SW480 (cell line): Measurements from ENCODE around the gene KCNA5.

ENCODE experiments used
- DNase-seq: peaks from one replicate; pipeline ENCODE4 v3.0.0-alpha.2; 2016; ENCODE audit warnings: low spot score

Gene KCNA5

DNA sequence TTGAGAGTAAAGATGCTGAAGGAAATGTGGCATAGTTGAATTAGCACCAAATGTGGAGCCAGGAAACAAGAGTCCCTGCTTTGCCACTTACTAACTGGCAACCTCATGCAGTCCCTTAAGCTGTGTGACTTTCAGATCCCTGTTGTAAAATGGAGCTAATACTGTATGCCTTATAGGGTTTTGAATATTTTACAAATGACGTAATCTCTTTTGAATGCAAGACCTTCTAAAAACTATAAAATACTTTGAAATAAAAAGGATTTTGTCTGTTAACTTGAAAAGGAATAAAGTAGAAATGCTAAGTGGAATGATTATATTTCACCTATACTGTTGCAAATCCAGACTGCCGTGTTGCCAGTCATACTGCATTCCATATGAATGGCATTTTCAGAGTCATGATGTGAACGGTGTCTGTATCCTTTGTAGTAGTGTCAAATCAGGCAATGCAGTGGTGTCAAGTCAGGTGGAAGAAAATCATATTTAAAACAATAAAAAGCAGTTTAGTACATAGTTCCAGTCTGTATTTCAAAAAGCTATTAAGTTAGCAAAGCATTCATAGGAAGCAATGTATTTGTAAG is 21.3 kb downstream of the KCNA5 start:
- DNase-seq = no peak

DNA sequence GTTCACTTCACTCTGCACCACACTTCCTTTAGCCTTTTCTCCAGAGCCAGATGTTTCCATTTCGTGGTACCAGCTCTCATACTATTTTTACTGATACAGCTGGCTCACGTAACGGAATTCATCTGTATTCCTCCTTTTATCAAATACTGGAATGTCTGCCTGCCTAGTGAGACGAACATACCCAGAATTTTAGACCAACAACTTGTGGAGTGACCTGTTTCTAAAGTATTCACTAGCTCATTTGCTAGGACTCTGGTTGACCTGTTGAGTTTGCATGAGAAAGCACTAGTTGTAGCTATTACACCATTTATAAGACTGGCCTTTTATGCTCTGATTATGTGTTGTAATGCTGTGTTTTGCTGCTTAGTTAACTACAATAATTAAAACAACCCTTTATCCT is 22.6 kb downstream of the KCNA5 start:
- no peak for DNase-seq

DNA sequence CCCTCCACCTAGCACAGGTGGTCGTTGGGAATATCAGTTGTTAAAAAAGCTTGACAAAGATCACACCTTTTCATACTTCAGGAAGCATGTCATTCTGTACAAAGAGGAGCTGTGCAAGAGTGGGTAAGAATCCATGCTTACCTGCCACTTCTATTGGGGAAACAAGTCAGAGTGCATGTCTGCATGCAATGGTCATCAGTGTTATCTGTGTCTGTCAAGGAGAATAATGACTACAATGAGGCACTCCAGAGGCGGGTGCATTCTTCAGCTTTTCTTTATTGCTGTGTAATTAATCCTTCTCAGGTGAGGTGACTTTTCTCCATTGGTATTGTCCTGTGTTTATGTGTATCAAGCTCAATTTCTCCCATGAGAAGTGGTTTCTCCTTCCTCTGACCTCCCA is 24.4 kb downstream of the KCNA5 start:
- DNase-seq = no peak

DNA sequence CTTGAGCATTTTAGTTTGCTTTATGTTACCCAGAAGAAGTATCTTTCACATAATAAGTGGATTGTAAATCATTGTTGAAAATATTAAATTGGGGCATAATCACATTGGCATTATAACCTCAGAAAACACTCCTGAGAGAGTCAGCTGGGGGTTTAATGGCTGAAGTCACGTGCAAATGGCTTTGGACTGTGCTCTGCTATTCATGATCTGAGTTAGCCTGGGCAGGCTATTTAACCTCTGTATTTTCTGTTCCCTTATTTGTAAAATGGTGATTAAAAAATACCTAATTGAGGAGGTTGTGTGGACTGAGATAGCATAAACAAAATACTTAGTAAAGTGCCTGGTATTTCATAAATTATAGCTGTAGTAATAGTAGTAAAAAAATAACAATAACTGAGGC is 24.9 kb downstream of the KCNA5 start:
- no peak for DNase-seq

DNA sequence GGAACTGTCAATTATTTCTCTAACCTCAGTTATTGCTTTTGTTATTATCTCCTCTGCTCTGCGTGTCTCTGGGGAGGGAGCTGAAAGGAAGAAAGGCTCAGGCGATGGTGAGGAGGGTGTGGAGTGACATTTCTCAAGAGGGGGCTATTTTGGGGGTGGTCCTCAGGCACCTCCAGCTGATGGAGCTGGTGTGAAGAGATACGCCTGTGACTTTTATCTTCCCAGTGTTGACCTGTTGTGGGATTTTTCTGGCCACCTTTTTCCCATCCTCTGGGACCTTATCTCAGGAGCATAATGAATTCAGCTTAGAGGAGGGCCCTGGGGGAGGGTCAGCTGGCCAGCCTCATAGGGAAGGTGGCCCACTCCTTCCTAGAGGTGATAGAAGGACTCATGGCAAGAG is 26.4 kb downstream of the KCNA5 start:
- no peak for DNase-seq

DNA sequence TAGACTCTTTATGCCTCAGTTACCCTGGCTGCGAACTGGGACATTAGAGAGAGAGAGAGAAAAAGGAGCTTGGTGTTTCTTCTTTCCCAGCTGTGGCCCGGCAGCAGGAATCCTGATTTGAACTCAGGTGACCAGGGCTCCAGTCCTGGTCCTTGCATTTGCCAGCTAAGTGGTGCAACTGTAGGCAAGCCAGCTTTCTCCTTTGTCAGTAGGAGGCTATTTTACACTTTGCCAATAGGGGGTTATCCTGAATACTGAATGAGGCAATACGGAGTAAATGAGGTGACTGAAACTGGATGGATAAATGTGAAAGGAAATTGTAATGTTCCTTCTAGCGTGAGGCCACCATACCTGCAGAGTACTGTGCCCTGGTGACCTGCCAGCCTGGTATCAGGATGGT is 27.8 kb downstream of the KCNA5 start:
- no peak for DNase-seq

DNA sequence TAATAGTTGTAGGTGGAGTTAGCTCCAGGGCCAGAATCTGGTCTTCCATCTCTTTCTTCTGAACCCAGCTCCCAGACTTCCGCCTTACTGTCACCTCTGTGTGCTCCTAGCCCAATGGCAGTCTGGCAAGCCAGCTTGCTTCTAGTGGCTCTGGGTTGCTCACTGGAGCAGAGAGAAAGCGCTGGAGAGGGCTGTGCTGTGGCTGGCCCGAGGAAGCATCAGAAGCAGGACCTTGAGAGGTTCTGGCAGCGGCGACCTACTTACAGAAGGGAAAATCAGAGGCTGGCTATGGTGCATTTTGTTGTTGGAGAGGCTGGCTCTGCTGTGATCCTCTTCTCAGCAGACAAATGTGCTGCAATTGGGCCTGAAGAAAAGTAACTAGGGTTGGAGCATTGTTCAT is 28.6 kb downstream of the KCNA5 start:
- no peak for DNase-seq

DNA sequence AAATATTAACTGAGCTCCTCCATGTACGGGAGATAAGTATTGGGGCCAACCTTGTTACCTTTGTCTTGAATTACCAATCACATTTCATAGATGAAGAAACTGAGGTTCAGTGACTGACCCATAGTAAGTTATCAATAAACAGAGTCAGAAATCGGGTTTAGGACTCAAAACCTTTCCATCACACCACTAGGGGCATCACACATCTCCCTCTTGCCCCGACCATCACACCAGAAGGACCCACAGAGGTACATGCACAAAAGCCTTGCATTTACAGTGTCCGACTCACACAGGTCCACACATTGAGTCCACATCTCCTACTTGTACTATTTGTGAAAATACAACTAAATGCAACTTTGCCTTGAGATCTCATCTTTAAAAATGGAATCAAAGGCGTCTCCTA is 29.4 kb downstream of the KCNA5 start:
- no peak for DNase-seq

DNA sequence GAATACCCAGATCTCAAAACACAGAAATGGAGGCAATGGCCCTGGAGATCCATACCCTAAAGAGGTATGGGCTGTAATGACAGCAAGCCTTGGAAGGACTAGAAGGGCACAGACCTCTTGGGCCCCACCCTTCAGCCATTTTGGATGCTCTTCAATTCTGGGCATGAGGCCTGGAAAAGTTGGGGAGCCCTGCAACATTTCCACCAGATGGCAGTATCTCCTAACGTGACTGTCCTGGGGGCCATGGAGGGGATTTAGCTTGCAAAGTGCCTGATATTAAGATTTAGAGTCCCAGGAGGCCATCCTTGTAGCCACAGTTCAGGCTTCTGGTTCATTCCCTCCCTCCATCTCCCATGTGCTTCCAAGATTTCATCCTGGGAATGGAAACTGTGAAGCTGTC is 30.2 kb downstream of the KCNA5 start:
- DNase-seq = peak; percentile 27

DNA sequence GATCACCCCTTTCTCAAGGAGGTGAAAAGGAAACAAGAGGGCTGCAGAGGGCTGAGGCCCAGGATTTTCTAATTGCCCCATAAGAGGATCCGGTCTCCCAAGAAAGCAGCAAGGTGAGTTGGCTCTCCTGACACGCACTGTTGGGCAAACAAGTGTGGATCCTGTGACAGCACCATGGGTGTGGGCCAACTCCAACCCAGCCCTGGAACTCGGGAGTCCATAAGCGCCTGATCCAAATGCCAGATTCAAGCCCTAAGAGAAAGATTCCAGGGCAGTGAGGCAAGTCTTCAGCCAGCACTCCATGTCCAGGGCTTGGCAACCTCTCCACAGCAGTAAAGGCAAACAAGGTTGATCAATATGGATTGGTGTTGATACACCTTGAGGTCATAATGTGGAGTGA is 33.1 kb downstream of the KCNA5 start:
- DNase-seq = no peak

DNA sequence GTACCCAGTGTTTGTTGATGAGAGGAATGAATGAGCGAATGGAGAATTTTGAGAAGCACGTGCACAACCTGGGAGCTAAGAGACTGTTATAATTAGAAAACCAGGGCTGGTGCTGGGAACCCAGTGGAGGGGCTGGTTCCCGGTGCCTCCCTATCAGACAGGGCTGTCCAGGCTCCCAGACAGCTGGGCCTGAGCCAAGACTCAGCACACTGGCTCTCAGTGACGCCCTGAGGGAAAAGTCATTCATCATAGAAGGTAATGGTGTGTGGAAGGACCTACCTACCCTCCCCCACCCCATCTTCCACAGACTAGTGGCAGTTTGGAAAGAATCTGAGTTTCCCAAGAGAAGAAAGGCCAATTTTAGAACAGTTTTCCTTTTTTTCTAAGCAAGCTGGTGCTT is 34.7 kb downstream of the KCNA5 start:
- no peak for DNase-seq

DNA sequence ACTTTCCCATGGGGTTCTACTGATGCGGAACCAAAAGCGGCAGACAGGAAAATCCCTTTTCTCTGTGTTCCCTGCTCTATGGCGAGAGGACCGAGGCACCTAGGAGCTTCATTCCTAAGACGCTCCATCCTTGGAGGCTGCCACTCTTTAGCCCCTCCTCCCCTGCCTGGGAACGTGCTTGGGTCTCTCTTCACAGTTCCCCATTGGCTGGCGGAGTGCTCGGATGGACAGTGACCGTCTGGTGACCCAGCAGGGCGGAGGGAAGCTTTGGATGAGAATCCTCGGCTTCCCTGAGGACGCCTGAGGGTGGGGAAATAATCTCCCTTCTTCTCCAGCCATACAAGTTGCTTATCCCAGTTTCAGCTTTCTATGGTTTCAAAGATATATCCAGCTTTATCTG is 37.3 kb downstream of the KCNA5 start:
- no peak for DNase-seq

DNA sequence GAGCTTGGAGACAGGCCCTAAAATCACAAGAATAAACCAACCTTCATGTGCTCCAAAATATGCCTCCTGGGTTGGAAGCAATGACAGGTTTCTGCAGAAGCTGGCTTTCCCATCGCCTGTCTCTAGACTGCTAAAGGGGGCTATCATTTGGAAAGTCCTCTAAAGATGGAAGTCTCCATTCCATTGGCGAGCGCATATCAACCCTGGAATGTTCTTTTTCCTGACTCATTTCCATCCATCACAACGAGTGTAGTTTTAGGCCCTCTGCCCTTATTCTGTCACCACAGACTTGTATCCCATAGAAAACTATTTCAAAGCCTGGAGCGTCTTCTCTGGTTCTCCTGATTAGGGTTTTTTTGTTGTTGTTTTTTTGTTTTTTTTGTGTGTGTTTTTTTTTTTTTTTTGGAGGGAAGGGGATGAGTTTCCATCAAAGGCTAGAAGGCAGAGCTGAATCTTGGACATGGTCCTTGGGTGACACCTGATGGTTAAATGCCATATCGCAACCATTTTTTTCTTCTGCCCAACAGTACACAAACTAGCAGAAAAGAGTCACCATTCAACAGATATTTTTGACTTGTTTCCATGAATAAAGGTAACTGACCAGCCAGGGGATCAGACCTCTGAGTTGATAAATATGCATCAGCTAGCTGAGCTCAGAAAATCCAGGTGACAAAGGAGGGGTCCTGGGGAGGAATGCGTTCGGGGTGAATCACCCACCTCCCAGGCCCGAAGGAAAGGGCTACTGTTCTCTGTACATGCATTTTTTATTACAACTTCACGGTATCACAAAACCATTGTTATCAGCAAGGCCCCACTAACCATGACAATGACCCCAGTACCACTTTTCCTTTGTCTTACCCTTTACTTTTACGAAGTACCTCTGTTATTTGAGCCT is 40.5 kb downstream of the KCNA5 start:
- peak; percentile 61 for DNase-seq

DNA sequence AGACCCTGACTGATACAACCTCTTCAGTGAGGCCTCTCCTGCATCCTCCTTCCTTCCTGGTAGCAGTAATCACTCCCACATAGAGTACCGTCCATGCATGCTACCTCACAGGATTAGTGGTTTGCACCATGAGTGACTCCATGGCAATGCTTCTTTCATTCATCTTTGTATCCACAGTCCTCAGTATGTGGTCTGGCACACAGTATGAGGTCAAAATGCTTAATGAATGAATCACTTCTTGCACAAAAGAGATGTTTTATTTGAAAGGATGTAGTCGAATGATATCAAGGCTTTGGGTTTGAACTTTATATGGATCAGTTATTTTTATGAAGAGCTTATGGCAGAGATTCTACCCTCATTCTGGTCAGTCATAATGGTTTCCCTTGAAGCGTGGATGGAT is 42.2 kb downstream of the KCNA5 start:
- peak; percentile 89 for DNase-seq

DNA sequence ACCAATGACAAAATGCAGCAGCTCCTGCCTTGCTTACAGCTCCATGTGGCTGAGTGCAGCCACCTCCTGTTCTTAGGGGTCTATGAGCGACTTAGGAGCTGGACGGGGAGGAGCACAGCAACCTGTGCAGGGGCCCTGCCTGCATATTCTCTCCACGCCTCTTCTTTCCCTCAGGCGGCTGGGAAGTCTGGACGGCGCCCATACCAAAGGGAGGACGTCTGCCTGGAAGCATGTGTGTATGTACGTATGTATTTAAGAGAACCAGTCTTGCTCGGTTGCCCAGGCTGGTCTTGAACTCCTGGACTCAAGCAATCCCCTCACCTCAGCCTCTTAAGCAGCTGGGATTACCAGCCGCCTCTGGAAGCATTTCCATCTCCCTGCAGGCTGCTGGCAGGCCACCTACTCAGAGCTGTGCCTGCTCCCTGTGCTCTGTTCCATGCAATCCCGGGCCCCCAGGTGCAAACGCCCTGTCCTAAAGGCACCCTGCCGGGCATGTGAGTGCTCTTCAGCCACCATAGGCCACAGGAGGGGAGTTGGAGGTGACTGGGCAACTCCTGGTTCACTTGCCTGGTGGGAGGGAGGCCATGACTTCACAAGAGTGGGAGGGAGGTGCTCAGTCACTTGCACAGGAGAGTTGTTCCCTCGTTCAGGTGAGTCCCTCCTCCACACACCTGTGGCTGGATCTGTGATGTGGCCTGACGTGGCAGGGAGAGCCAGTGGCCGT is 44.3 kb downstream of the KCNA5 start:
- no peak for DNase-seq

DNA sequence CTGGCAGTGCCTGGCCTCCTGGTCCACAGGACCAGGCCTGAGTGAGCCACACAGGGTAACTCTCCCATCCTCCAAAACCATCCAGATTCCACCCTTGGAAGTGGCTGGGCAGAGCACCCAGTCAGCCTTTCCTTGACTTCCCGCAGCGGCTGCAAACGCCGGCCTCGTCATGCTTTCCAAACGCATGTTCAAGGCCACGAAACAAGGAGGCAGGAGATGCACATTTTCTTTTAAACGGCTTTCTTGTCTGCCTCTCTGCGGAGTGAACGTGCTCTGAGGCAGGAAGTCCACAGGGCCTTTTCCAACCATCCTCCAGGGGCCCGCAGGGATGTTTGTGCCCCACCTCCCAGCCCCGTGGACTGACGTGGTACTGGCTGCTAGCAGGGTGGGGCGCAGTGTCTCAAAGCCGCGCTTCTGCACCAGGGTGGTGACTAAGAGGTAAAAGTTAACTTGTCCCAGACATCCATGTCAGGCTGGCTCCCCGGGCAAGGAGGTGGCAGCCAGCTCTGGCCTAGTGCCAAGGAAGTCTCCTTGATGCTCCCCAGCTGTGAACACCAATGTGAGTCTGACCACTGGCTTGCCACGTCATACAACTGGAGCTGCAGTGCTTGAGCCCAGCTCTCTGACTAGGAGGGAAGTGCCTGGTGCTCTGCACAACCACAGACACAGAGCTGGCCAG is 45.0 kb downstream of the KCNA5 start:
- no peak for DNase-seq

DNA sequence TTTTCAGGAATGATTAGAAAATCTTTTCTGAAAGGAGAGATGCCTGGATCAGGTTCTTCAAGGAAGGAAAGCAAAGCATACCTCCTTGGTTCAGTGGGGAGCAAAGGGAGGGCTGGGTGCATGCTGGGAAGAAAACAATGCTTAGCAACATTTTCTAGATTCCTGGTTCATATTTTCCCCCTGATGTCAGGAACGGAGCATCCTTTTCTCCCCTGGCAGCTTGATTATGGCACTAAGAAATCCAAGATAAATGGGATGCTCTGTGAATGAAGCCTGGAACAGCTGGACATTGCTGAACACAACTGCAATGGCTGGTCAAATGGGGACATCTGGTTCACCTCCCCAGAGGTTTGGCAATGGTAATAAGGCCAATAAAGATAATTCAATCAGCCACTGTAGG is 50.9 kb downstream of the KCNA5 start:
- no peak for DNase-seq

DNA sequence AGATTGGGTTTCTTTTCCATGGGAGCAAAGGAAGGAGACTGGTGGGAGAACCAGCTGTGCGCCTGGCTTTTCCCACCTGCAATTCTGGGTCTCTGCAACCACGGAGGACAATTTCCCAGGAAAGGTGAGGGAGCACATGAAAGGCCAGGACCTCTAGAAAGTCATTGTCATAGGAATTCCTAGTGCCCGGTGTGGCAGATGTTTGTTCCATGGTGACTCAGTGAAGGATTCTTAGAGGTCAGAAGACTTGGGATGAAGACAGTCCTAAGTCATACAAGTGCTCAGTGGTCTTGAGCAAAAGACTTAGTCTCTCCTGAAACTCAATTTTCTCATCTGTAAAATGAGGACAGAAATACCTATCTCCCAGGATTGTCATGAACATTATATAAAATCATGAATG is 51.3 kb downstream of the KCNA5 start:
- no peak for DNase-seq
